Measurements from ENCODE around the gene TMEM40.

DNA sequence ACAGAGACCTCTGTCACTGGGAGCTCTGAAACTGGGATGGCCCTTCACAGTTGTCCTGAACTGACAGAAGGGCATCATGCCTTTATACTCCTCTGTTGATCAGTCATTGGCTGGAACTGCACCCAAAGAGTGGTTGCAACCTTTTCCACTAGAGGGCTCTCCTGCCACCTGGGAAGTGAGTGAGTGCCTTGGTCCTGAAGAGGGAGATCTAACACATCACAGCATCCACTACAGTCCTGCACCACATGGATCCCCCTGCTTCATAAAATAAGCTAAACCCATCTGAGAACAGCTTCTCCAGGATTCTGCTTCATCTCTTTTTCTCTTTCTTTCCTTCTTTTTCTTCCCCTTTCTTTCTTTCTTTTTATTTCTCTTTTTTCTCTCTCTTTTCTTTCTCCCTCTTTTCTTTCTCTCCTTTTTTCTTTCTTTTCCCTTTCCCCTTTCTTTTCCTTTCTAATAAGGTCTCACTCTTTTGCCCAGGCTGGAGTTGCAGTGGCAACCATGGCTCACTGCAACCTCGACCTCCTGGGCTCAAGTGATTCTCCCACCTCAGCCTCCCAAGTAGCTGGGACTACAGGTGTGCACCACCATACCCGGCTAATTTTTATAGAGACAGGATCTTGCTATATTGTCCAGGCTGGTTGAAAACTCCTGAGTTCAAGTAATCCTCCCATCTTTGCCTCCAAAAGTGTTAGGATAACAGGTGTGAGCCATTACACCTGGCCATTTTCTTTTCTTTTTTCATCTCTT lies 52.4 kb downstream of the TMEM40 start:
- TF ChIP-seq CTCF (conservative IDR thresholded peaks at IDR 0.05; ENCODE audit: low read length): peak; percentile 97
- TF ChIP-seq EZH2phosphoT487 (IDR thresholded peaks at IDR 0.05; ENCODE audit: borderline replicate concordance, low read depth, low read length): no peak

Data from OCI-LY7 (cell line).